ENCODE results near the gene RABL6.
"Not testable (repeated sequence)": the region's sequence is repeated elsewhere in the genome, so short reads cannot be mapped to it uniquely, and the experiment has no call there.

Gene RABL6

GRCh38 chr9:136794281-136794999, 13.3 kb upstream of the RABL6 start:
- no peak overlapping the region for H3K4me3 ChIP-seq (ENCODE audit: low read length)
- DNase-seq (ENCODE audit: low read depth): no peak
- TF ChIP-seq CTCF (conservative IDR thresholded peaks at IDR 0.05; ENCODE audit: low read length): no peak

GRCh38 chr9:136795000-136795348, 12.8 kb upstream of the RABL6 start:
- TF ChIP-seq CTCF (conservative IDR thresholded peaks at IDR 0.05; ENCODE audit: low read length): no peak

GRCh38 chr9:136796238-136796774, 11.4 kb upstream of the RABL6 start, which contains the start of gene CCDC183:
CCDC183 (plus strand) TSS chr9:136796338; CDS start chr9:136796398, 60 bp downstream.
- no peak within 1 kb of the TSS for H3K4me3 ChIP-seq (ENCODE audit: low read length)
- no peak for DNase-seq (ENCODE audit: low read depth)
- no peak for TF ChIP-seq CTCF (conservative IDR thresholded peaks at IDR 0.05; ENCODE audit: low read length)

More at GRCh38 chr9:136795000-136795348, 12.8 kb upstream of the RABL6 start:
- DNase-seq (ENCODE audit: low read depth): no peak
- H3K4me3 ChIP-seq (ENCODE audit: low read length): no peak overlapping the region

- DNase-seq (ENCODE audit: low read depth); H3K4me3 ChIP-seq (ENCODE audit: low read length): not testable (repeated sequence)
Measured at GRCh38 chr9:136796775-136797347, 10.9 kb upstream of the RABL6 start.

- no peak overlapping the region for H3K4me3 ChIP-seq (ENCODE audit: low read length)
- DNase-seq (ENCODE audit: low read depth): no peak
- TF ChIP-seq CTCF (conservative IDR thresholded peaks at IDR 0.05; ENCODE audit: low read length): no peak
Measured at GRCh38 chr9:136798708-136799078, 9.1 kb upstream of the RABL6 start.

GRCh38 chr9:136799079-136799853, 8.5 kb upstream of the RABL6 start:
- no peak for TF ChIP-seq CTCF (conservative IDR thresholded peaks at IDR 0.05; ENCODE audit: low read length)
- no peak overlapping the region for H3K4me3 ChIP-seq (ENCODE audit: low read length)

GRCh38 chr9:136799854-136800657, 7.7 kb upstream of the RABL6 start:
- DNase-seq (ENCODE audit: low read depth): no peak
- no peak for TF ChIP-seq CTCF (conservative IDR thresholded peaks at IDR 0.05; ENCODE audit: low read length)
- H3K4me3 ChIP-seq (ENCODE audit: low read length): no peak overlapping the region

More at GRCh38 chr9:136799079-136799853, 8.5 kb upstream of the RABL6 start:
- no peak for DNase-seq (ENCODE audit: low read depth)

Data from AG10803 (cell line).